Parathyroid adenoma (tissue), 2 donors: ENCODE measurements around the gene SURF1.

Experiments used
- H2AFZ ChIP-seq: fragments of 300-600 bp; sonication (generic); one replicate; pipeline ENCODE4 v1.7.0; 2017; ENCODE audit warnings: antibody characterized with exemption, mild to moderate bottlenecking
- H3K27ac ChIP-seq: fragments of 300-600 bp; sonication (generic); one replicate; pipeline ENCODE4 v1.7.0; 2017
- H3K27me3 ChIP-seq: fragments of 300-600 bp; sonication (generic); one replicate; pipeline ENCODE4 v1.7.0; 2017; ENCODE audit warnings: low read length; ENCODE audit not compliant: control insufficient read depth, insufficient read depth
- H3K36me3 ChIP-seq: fragments of 300-600 bp; sonication (generic); one replicate; pipeline ENCODE4 v1.7.0; 2017; ENCODE audit warnings: low read length; ENCODE audit not compliant: control insufficient read depth, insufficient read depth
- H3K4me1 ChIP-seq: fragments of 300-600 bp; sonication (generic); one replicate; pipeline ENCODE4 v1.7.0; 2017; ENCODE audit warnings: control low read depth
- H3K4me2 ChIP-seq: fragments of 300-600 bp; sonication (generic); one replicate; pipeline ENCODE4 v1.7.0; 2017; ENCODE audit warnings: low read length
- H3K4me3 ChIP-seq: fragments of 300-600 bp; sonication (generic); one replicate; pipeline ENCODE4 v1.7.0; 2017; ENCODE audit warnings: low read depth, low read length
- H3K79me2 ChIP-seq: fragments of 300-600 bp; sonication (generic); one replicate; pipeline ENCODE4 v1.7.0; 2017; ENCODE audit warnings: control low read depth
- H3K9ac ChIP-seq: fragments of 300-600 bp; sonication (generic); one replicate; pipeline ENCODE4 v1.7.0; 2017; ENCODE audit warnings: mild to moderate bottlenecking
- H3K9me3 ChIP-seq: fragments of 300-600 bp; sonication (generic); one replicate; pipeline ENCODE4 v1.7.0; 2017; ENCODE audit warnings: low read length; ENCODE audit not compliant: control insufficient read depth
- TF ChIP-seq, protein P1 (sequence below): fragments of 300-600 bp; sonication (generic); IDR thresholded peaks from one replicate; pipeline ENCODE4 v1.7.0; 2017; ENCODE audit warnings: antibody characterized with exemption, mild to moderate bottlenecking
- donor health status: primary hyperparathyroidism.

Gene SURF1

GRCh38 chr9:133348718-133349573 is 7.3 kb downstream of the SURF1 start:
- H3K27ac ChIP-seq, result peak overlapping the region; percentile 88
- no peaks in the 10 kb centered on the region for H3K9me3 ChIP-seq
- no peak overlapping the region for H2AFZ ChIP-seq
- no peaks in the 10 kb centered on the region for H3K27me3 ChIP-seq
- peaks cover 3% of the 10 kb centered on the region for H3K4me1 ChIP-seq
- no peaks in the 10 kb centered on the region for H3K79me2 ChIP-seq
- TF ChIP-seq, protein P1, sequence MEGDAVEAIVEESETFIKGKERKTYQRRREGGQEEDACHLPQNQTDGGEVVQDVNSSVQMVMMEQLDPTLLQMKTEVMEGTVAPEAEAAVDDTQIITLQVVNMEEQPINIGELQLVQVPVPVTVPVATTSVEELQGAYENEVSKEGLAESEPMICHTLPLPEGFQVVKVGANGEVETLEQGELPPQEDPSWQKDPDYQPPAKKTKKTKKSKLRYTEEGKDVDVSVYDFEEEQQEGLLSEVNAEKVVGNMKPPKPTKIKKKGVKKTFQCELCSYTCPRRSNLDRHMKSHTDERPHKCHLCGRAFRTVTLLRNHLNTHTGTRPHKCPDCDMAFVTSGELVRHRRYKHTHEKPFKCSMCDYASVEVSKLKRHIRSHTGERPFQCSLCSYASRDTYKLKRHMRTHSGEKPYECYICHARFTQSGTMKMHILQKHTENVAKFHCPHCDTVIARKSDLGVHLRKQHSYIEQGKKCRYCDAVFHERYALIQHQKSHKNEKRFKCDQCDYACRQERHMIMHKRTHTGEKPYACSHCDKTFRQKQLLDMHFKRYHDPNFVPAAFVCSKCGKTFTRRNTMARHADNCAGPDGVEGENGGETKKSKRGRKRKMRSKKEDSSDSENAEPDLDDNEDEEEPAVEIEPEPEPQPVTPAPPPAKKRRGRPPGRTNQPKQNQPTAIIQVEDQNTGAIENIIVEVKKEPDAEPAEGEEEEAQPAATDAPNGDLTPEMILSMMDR, result no peak
- peak overlapping the region; percentile 91 for H3K4me2 ChIP-seq
- peak overlapping the region; percentile 84 for H3K9ac ChIP-seq
- H3K36me3 ChIP-seq, result no peaks in the 10 kb centered on the region
- H3K4me3 ChIP-seq, result peak overlapping the region; percentile 77

- no peaks in the 10 kb centered on the region for H3K79me2 ChIP-seq
- peak within 1 kb of the TSS; percentile 93 for H2AFZ ChIP-seq
- TF ChIP-seq, protein P1, result no peak
- H3K27ac ChIP-seq, result peak within 1 kb of the TSS; percentile 88
- no peaks in the 10 kb centered on the region for H3K9me3 ChIP-seq
- H3K4me3 ChIP-seq, result peak within 1 kb of the TSS; percentile 77
- H3K4me1 ChIP-seq, result peaks cover 3% of the 10 kb centered on the region
- H3K36me3 ChIP-seq, result no peaks in the 10 kb centered on the region
- peak within 1 kb of the TSS; percentile 91 for H3K4me2 ChIP-seq
- H3K9ac ChIP-seq, result peak within 1 kb of the TSS; percentile 84
- H3K27me3 ChIP-seq, result no peaks in the 10 kb centered on the region
Observed at GRCh38 chr9:133347985-133348717, 8.1 kb downstream of the SURF1 start, which contains the start of the genes MED22 and RPL7A. MED22 (minus strand) TSS chr9:133348131; CDS start chr9:133346662, 1,469 bp downstream. RPL7A (plus strand) TSS chr9:133348218; CDS start chr9:133348244, 26 bp downstream.

- H3K79me2 ChIP-seq, result no peaks in the 10 kb centered on the region
- H3K9ac ChIP-seq, result no peak overlapping the region
- TF ChIP-seq, protein P1, result no peak
- peak overlapping the region; percentile 88 for H3K27ac ChIP-seq
- H3K4me2 ChIP-seq, result peak overlapping the region; percentile 91
- no peaks in the 10 kb centered on the region for H3K36me3 ChIP-seq
- peaks cover 3% of the 10 kb centered on the region for H3K4me1 ChIP-seq
- H3K4me3 ChIP-seq, result peak overlapping the region; percentile 77
- H2AFZ ChIP-seq, result peak overlapping the region; percentile 93
- no peaks in the 10 kb centered on the region for H3K9me3 ChIP-seq
- no peaks in the 10 kb centered on the region for H3K27me3 ChIP-seq
Observed at GRCh38 chr9:133347515-133347984, 8.7 kb downstream of the SURF1 start.

DNA sequence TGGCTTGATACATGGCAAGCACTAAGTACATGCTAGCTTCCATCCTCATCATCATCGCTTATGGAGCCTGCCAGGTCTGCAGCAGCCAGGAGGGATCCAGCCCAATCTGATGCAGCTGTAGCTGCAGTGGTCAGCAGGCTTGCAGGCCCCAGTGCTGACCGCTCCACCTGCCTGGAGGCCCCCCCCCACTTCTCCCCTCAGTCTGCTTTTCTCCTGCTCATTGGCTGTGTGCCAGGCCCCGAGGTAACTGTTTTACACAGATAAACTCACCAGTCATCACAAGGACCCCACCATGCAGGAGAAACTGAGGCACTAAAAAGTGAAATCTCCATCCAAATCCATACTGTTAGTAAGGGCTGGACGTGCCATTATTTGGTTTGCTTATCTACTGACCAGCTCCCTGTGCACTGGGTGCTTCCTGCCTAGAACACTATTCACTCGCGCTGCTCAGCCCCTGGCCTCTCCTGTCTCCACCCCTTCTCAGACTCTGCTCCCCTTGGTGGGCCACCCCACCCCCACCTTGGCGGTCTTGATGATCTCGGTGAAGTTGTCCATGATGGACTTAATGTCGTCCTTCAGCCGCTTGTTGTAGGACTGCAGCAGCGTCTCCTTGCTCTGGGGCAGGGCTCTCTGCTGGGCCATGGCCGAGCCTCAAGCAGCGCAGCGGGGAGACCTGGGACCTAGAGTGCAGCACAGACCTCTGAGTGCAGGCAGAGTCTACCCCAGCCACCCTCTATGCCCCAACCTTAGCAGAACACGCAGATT is 10.1 kb downstream of the SURF1 start:
- H3K36me3 ChIP-seq, result no peaks in the 10 kb centered on the region
- H3K4me1 ChIP-seq, result peaks cover 3% of the 10 kb centered on the region
- H3K4me2 ChIP-seq, result peak overlapping the region; percentile 76
- no peak overlapping the region for H3K9ac ChIP-seq
- no peaks in the 10 kb centered on the region for H3K79me2 ChIP-seq
- H3K4me3 ChIP-seq, result peak overlapping the region; percentile 77
- H2AFZ ChIP-seq, result no peak overlapping the region
- H3K9me3 ChIP-seq, result no peaks in the 10 kb centered on the region
- H3K27ac ChIP-seq, result no peak overlapping the region
- no peaks in the 10 kb centered on the region for H3K27me3 ChIP-seq
- TF ChIP-seq, protein P1, result no peak
